Suppressor macrophage (primary cell): Measurements from ENCODE around the gene AGXT.

Experiments
- DNase-seq, 4 experiments: peaks; one replicate each; pipeline ENCODE4 v3.0.0-alpha.2; 2020 to 2022

AGXT gene

GRCh38 chr2:240899468-240899865, 30.8 kb downstream of the AGXT start:
- DNase-seq: no peak

DNA sequence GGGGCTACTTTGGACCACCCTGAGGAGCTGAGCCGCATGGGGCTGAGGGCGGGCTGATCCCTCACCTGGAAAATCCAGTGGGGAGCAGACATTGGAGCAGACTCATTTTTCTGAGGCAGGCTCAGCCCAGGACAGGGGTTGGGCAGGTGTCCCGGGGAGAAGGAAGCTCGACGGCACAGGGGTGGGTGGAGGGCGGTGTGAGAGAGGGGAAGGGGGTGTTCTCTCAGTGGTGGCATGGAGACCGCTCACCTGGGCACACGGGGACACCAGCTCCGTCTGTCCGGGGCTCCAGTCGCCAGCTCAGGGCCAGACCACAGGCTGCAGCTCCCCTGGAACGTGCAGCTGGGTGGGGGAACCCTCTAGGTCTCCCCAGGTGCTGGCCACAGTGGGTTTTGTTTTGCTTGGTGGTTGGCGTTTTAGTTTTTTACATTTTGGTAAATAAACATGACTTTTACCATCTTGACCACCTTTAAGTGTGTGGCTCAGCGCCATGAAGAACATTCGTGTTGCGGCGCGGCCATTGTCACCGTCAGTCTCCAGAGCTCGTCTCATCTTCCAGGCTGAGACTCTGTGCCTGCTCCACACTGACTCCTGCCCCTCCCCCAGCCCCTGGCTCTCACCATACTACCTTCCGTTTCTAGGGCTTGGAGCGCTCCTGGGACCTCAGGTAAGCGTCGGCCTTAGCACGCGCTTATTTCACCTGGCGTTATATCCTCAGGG, 31.7 kb downstream of the AGXT start:
- no peak for DNase-seq

GRCh38 chr2:240901986-240902614, 33.5 kb downstream of the AGXT start:
- no peak for DNase-seq

DNA sequence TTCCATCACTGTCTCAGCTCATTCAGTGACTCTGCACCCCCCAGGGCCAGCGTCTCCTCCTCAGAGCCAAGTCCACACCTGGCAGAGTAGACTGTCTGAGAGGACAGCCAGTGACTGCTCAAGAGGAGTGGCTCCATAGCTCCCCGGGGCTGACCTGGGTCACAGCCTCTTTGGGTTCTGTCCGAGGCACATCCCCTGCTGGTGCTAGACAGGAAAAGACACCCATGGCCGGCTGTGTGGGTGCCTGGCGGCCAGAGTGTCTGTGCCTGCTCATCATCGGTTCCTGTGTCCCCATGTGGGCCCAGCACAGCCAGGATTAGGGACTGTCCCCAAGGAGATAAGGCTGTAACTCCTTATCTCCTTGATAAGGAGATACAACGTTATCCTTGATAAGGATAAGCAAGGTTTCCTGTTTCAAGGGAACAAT, 34.0 kb downstream of the AGXT start:
- DNase-seq: no peak

DNA sequence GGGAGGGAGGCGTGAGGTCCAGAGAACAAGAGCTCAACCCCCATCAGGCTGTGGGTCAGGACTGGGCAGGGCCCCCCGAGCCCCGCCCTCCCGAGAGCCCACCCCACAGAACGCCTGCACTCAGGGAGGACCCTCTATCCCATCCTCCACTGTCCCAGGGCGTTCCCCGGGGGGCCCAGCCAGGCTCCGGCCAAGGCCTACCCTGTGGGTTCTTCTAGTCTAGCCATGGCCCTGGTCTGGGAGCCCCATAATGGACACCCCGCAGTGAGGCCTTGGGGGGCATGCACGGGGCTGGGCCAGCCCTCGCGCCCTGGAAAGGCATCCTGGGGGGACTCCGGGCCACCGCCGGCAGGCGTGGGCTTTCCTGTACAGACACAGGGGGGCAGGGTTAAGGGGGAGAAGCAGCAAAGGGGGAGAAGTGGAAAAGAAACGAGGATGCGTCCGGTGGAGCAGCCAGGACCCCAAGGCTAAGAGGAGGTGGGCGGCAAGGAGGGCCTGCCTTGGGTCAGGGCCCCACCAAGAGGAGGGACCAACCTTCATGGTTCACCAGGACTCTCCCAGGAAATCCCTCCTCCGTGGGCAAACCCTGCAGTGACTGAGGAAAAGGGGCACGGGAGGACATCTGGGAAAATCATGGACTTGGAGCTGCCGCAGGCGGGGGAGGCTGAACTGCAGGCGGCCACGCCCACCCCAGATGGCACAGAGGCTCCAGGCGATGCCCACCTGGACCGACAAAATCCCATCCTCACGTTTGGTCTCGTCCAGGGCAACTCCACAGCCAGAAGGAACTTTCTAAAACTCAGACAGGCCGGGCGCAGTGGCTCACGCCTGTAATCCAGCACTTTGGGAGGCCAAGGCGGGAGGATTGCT, 34.8 kb downstream of the AGXT start:
- DNase-seq: no peak

- DNase-seq: no peak
Observed at GRCh38 chr2:240904216-240905175, 35.9 kb downstream of the AGXT start.

- DNase-seq: no peak
Observed at GRCh38 chr2:240905176-240905781, 36.7 kb downstream of the AGXT start.

DNA sequence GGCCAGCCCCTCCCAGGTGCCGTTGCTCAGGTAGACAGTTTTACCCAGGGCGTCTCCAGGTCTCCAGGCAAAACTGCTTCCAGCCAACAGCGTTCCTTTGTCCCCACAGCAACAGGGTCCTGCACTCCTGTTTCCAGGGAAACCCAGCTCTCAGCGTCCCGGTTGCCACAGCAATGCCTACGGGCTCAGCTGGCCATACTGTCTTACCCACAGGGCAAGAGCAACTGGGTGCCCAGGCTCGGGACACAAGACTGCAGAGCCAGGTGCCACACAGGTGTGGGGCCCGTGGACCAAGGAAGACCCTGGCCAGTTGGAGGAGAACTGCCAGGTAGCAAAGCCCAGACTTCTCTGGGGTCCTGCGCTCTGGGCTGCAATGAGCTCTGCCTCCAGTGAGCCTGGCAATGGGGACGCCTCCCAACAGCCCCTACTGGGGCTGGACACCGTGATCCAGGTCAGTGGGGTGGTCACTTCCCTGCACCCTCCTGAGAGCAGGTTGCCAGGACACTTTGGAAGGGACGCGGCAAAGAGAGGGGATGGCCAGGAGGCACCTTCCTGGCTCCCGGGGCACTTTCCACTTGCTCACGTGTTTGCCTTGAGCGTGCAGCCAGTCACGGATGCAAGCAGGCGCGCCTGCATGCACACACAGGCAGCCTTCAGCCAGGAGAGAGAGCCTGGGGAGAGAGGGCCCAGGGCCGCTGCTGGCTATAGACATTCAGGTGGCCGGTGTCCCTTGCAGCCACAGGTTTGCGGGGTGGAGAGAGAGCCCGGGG, 37.7 kb downstream of the AGXT start, which contains the start of gene CROCC2:
Gene CROCC2 (plus strand): TSS at position 196 of the 770 bp plus-strand sequence. CDS start 178 bp downstream, at position 374.
- no peak for DNase-seq

GRCh38 chr2:240906911-240907590, 38.4 kb downstream of the AGXT start:
- no peak for DNase-seq

- DNase-seq: no peak
Observed at GRCh38 chr2:240909216-240909974, 40.8 kb downstream of the AGXT start.

- DNase-seq: no peak
Observed at GRCh38 chr2:240911641-240912265, 43.1 kb downstream of the AGXT start.

GRCh38 chr2:240912878-240913809, 44.5 kb downstream of the AGXT start:
- no peak for DNase-seq

- DNase-seq: peak; percentile 47 to 74 (median 64)
Observed at GRCh38 chr2:240913810-240914644, 45.4 kb downstream of the AGXT start.

GRCh38 chr2:240914645-240915525, 46.3 kb downstream of the AGXT start:
- DNase-seq: no peak

DNA sequence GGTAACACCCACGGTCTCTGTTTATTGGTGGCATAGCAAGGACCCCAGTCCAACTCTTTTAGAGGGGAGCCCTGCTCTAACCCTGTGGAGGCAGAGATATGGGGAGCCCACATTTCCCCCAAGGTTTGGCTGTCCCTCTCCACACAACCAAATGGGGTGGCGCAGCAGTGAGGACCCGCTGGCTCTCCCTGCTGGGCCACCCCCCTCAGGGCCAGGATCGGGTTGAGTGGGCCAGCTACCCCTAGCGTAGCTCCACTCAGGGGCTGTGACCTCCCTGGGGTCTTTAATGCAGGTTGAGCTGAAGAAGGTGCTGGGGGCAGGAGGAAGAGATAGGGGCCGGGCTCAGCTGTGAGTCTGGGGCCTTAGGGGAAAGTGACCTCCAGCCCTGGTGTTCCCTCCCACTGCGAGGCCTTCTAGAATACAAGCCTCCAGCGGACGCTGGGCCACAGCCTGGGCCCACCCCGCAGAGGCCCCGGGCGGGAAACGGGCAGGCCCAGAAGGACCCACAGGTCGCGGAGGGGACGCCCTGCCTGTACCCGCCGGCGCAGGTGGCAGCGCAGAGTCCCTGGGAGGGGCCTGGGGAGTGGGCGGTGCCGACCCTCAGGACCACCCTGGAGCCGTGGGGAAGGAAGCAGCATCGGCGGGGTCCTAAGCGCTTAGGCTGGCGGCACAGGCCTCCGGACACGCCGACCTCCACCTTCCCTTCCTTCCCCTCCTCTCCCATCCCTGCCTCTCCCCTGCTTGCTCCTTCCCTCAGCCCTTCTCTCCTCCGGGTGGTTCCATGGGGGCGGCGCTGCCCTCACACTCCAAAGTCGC, 47.1 kb downstream of the AGXT start:
- no peak for DNase-seq
